DND-41 (cell line): ENCODE results near the gene SWAP70.

Experiments used
- ATAC-seq: fragments of 200-7000 bp; cut with Tn5 transposase; 3 replicates; pipeline ENCODE4 v1.9.1; 2021; ENCODE audit warnings: low read depth; ENCODE audit not compliant: insufficient read depth
- DNase-seq: peaks from one replicate; pipeline ENCODE4 v3.0.0-alpha.2; 2020
- H2AFZ ChIP-seq: 2 replicates; pipeline ENCODE4 v1.6.0; 2012; ENCODE audit warnings: low read depth, low read length
- H3K27ac ChIP-seq: 2 replicates; pipeline ENCODE4 v1.5.1; 2012; ENCODE audit warnings: low read length, inconsistent platforms
- H3K27me3 ChIP-seq: fragments of 200-600 bp; sonication (generic); 2 replicates; pipeline ENCODE4 v1.6.0; 2012; ENCODE audit warnings: low read length, mild to moderate bottlenecking, inconsistent platforms; ENCODE audit not compliant: insufficient read depth, poor library complexity
- H3K36me3 ChIP-seq: 2 replicates; pipeline ENCODE4 v1.5.1; 2012; ENCODE audit warnings: low read length, inconsistent platforms; ENCODE audit not compliant: insufficient read depth
- H3K4me1 ChIP-seq: 2 replicates; pipeline ENCODE4 v1.5.1; 2012; ENCODE audit warnings: mild to moderate bottlenecking, low read length; ENCODE audit not compliant: insufficient read depth
- H3K4me2 ChIP-seq: 2 replicates; pipeline ENCODE4 v1.6.0; 2012; ENCODE audit warnings: mild to moderate bottlenecking, moderate library complexity, low read length, inconsistent platforms; ENCODE audit not compliant: insufficient read depth
- H3K4me3 ChIP-seq, 2 experiments: fragments of 200-600 bp in 1 of 2; shearing (Covaris generic) in 1 of 2; 2 replicates each; pipeline ENCODE4 v1.5.1; 2012 to 2016; ENCODE audit warnings: inconsistent platforms in 2 of 2, low read length in 2 of 2, mild to moderate bottlenecking in 2 of 2, low read depth in 1 of 2, moderate library complexity in 1 of 2
- H3K79me2 ChIP-seq: 2 replicates; pipeline ENCODE4 v1.6.0; 2012; ENCODE audit warnings: low read length, inconsistent platforms; ENCODE audit not compliant: insufficient read depth
- H3K9ac ChIP-seq: 2 replicates; pipeline ENCODE4 v1.6.0; 2012; ENCODE audit warnings: low read depth, mild to moderate bottlenecking, inconsistent platforms, low read length, moderate library complexity
- H3K9me3 ChIP-seq: 2 replicates; pipeline ENCODE4 v1.5.1; 2012; ENCODE audit warnings: low read length, moderate library complexity, mild to moderate bottlenecking, inconsistent platforms; ENCODE audit not compliant: insufficient read depth, severe bottlenecking
- H4K20me1 ChIP-seq: 2 replicates; pipeline ENCODE4 v1.6.0; 2012; ENCODE audit warnings: low read length; ENCODE audit not compliant: insufficient read depth
- EZH2 ChIP-seq: IDR thresholded peaks from 3 replicates; pipeline ENCODE4 v1.6.1; 2012; ENCODE audit warnings: borderline replicate concordance, low read depth, mild to moderate bottlenecking, moderate library complexity, low read length, inconsistent platforms; ENCODE audit not compliant: severe bottlenecking
- TF ChIP-seq, protein P1 (sequence below): IDR thresholded peaks from 2 replicates; pipeline ENCODE4 v1.5.1; 2012; ENCODE audit warnings: borderline replicate concordance, low read length, moderate library complexity, mild to moderate bottlenecking; ENCODE audit not compliant: poor library complexity, severe bottlenecking; ENCODE audit errors: extremely low read depth

SWAP70 gene

GRCh38 chr11:9677951-9678350 is 14.1 kb downstream of the SWAP70 start:
- H3K27ac ChIP-seq, result no peak overlapping the region
- H3K9ac ChIP-seq, result no peak overlapping the region
- no peaks in the 10 kb centered on the region for H3K9me3 ChIP-seq
- H3K36me3 ChIP-seq, result no peaks in the 10 kb centered on the region
- no peak overlapping the region for H3K4me3 ChIP-seq
- peaks cover 13% of the 10 kb centered on the region for H3K27me3 ChIP-seq
- TF ChIP-seq, protein P1, sequence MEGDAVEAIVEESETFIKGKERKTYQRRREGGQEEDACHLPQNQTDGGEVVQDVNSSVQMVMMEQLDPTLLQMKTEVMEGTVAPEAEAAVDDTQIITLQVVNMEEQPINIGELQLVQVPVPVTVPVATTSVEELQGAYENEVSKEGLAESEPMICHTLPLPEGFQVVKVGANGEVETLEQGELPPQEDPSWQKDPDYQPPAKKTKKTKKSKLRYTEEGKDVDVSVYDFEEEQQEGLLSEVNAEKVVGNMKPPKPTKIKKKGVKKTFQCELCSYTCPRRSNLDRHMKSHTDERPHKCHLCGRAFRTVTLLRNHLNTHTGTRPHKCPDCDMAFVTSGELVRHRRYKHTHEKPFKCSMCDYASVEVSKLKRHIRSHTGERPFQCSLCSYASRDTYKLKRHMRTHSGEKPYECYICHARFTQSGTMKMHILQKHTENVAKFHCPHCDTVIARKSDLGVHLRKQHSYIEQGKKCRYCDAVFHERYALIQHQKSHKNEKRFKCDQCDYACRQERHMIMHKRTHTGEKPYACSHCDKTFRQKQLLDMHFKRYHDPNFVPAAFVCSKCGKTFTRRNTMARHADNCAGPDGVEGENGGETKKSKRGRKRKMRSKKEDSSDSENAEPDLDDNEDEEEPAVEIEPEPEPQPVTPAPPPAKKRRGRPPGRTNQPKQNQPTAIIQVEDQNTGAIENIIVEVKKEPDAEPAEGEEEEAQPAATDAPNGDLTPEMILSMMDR, result no peak
- TF ChIP-seq EZH2, result no peak
- H3K79me2 ChIP-seq, result no peaks in the 10 kb centered on the region
- no peaks in the 10 kb centered on the region for H3K4me1 ChIP-seq
- H4K20me1 ChIP-seq, result no peaks in the 10 kb centered on the region
- ATAC-seq (no peak), DNase-seq (no peak)
- no peak overlapping the region for H2AFZ ChIP-seq
- H3K4me2 ChIP-seq, result no peak overlapping the region

DNA sequence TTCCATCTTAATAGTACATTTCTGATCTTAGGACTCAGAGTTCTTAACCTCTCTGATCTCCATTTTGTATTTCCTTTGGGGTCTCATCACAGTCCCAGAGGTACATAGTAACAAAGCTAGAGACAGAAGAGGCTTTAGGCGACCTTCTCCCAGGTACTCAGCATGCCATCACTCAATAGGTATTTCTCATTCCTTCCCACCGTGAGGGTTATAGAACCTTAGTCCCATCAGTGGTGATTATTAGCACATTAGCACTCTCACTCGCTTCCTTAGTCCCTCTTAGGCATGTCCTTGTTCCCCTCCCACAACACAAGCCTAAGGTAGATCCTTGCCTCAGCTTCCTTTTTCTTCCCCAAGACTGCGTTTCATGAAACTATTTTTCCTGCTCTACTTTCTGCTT is 14.7 kb downstream of the SWAP70 start:
- H3K79me2 ChIP-seq, result no peaks in the 10 kb centered on the region
- H3K27me3 ChIP-seq, result peaks cover 14% of the 10 kb centered on the region
- no peak overlapping the region for H3K4me3 ChIP-seq
- H3K27ac ChIP-seq, result no peak overlapping the region
- H4K20me1 ChIP-seq, result no peaks in the 10 kb centered on the region
- no peak for DNase-seq
- no peak overlapping the region for H2AFZ ChIP-seq
- H3K9me3 ChIP-seq, result no peaks in the 10 kb centered on the region
- H3K4me1 ChIP-seq, result no peaks in the 10 kb centered on the region
- H3K4me2 ChIP-seq, result no peak overlapping the region
- no peak for ATAC-seq
- no peak overlapping the region for H3K9ac ChIP-seq
- TF ChIP-seq, protein P1, result no peak
- no peak for TF ChIP-seq EZH2
- no peaks in the 10 kb centered on the region for H3K36me3 ChIP-seq

GRCh38 chr11:9680028-9680427 is 16.2 kb downstream of the SWAP70 start:
- Histone ChIP-seq H3K4me1 (no peaks in the 10 kb centered on the region), H3K9ac (no peak overlapping the region), H3K36me3 (no peaks in the 10 kb centered on the region), H3K27ac (no peak overlapping the region), H2AFZ (no peak overlapping the region), H3K4me2 (no peak overlapping the region), H3K4me3 (no peak overlapping the region), H3K79me2 (no peaks in the 10 kb centered on the region), H3K9me3 (no peaks in the 10 kb centered on the region), H4K20me1 (no peaks in the 10 kb centered on the region), H3K27me3 (peaks cover 20% of the 10 kb centered on the region)
- DNase-seq (no peak), ATAC-seq (no peak)
- TF ChIP-seq, protein P1, result no peak
- no peak for TF ChIP-seq EZH2

GRCh38 chr11:9681583-9682372 is 17.9 kb downstream of the SWAP70 start:
- Histone ChIP-seq H3K79me2 (no peaks in the 10 kb centered on the region), H3K9me3 (no peaks in the 10 kb centered on the region), H3K4me1 (no peaks in the 10 kb centered on the region), H3K9ac (no peak overlapping the region), H2AFZ (no peak overlapping the region), H3K36me3 (no peaks in the 10 kb centered on the region), H3K4me2 (no peak overlapping the region), H3K27ac (no peak overlapping the region), H4K20me1 (no peaks in the 10 kb centered on the region), H3K27me3 (peaks cover 20% of the 10 kb centered on the region), H3K4me3 (no peak overlapping the region)
- DNase-seq, result no peak
- TF ChIP-seq, protein P1, result no peak
- TF ChIP-seq EZH2, result no peak
- no peak for ATAC-seq
